ENCODE data around the gene ZBP1.

Gene ZBP1

GRCh38 chr20:57662456-57663240 is 42.4 kb upstream of the ZBP1 start:
- H3K27ac ChIP-seq: peak overlapping the region; percentile 56
- DNase-seq (ENCODE audit: low spot score): no peak
- TF ChIP-seq CTCF (conservative IDR thresholded peaks at IDR 0.05; ENCODE audit: low read depth): no peak
- ChIA-PET POLR2A (ENCODE audit: low non-redundant PET) (no interaction called here), CTCF (interaction anchor here (0.6 to 0.7 kb wide), 2 partner anchors 476 to 480 kb away, joined by 3 to 5 read pairs; no protein-coding TSS in a partner anchor)

DNA sequence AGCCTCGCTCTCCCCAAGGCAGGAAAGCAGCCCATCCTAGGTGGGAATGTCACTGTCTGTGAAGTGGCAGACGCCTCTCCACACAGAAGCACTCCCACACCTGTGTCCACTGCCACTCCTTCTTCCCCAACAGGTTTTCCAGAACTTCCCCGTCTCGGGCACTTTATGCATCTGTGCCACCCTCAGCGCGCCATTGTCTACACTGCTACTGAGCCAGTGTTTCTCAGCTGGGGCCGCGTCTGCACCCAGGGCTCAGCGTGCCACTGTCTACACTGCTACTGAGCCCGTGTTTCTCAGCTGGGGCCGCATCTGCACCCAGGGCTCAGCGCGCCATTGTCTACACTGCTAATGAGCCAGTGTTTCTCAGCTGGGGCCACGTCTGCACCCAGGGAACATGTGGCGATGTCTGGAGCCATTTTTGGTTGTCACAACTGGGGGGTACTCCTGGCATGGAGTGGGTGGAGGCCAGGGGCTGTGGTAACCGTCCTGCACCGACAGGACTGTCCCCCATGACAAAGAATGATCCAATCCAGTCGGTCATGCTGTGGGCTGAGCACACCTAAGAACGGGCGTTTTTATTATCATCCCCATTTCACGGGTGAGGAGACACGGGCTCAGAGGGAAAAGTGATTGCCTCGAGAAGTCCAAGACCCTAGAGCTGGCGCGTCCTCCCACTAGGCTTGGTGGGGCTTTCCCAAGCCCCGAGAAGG is 41.7 kb upstream of the ZBP1 start:
- POLR2A ChIA-PET (ENCODE audit: low non-redundant PET): no interaction called here
- CTCF ChIA-PET: interaction anchor here (0.6 to 0.7 kb wide), 2 partner anchors 477 to 481 kb away, joined by 3 to 5 read pairs; no protein-coding TSS in a partner anchor
- peak overlapping the region; percentile 56 for H3K27ac ChIP-seq
- TF ChIP-seq CTCF (conservative IDR thresholded peaks at IDR 0.05; ENCODE audit: low read depth): no peak
- DNase-seq (ENCODE audit: low spot score): no peak

DNA sequence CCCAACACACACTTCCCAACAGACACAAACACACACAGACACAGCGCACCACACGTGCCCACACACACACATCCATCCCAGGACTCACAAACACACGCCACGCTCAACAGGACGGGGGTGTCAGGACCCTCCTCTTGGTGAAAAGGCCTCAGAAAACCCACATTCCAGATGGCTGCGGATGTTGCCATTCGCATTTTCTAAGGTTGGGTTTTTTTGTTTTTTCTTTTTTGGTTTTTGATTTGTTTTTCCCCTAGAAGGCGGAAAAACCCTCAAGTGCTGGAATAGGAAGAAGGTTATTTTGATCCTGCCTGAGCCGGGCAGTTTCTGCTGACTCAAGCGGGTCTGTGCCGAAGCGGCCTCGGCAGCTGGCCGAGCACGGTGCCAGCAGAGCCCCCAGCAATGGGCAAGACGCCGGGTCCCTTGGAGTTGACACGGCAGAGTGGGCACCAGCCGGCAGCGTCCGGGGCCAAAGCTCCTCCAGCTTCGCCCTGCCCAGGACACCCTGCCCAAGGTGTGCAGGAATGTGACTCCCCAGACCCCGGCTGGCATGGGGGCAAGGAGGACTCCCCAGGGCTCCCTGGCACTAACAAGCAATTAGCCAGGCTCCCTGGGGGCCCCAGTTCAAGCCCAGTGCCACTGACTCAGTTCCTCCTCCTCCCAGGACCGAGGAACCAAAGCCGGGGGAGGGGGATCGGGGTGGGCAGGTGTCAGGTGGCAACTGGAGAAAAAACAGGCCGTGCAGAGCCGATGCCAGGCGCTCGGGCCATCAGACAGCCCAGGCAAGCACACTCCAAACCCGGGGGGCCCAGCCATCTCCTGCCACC is 40.9 kb upstream of the ZBP1 start:
- CTCF ChIA-PET: no interaction called here
- TF ChIP-seq CTCF (conservative IDR thresholded peaks at IDR 0.05; ENCODE audit: low read depth): no peak
- POLR2A ChIA-PET (ENCODE audit: low non-redundant PET): no interaction called here
- no peak for DNase-seq (ENCODE audit: low spot score)
- H3K27ac ChIP-seq: peak overlapping the region; percentile 56

DNA sequence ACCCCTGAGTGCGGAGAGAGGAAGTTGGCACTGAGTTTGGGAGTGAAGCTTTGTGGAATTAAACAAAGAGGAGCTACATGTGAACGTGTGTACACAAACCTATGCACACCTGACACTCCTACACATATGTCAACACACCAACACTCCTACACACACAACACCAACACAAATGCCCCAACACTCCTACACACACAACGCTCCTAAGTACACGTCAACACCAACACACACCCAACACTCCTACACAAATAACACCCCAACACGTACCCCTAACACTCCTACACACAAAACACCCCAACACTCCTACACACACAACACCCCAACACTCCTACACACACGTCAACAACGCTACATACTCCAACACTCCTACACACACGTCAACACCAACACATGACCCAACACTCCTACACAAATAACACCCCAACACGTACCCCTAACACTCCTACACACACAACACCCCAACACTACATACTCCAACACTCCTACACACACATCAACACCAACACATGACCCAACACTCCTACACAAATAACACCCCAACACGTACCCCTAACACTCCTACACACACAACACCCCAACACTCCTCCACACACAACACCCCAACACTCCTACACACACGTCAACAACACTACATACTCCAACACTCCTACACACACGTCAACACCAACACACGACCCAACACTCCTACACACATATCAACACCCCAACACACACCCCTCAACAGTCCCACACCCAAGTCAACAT is 40.1 kb upstream of the ZBP1 start:
- peak overlapping the region; percentile 83 for H3K27ac ChIP-seq
- no peak for DNase-seq (ENCODE audit: low spot score)
- ChIA-PET POLR2A (ENCODE audit: low non-redundant PET) (no interaction called here), CTCF (interaction anchor here (0.8 kb wide), 1 partner anchor 38 kb away, joined by 5 read pairs; no protein-coding TSS in a partner anchor)
- TF ChIP-seq CTCF (conservative IDR thresholded peaks at IDR 0.05; ENCODE audit: low read depth): no peak

GRCh38 chr20:57659517-57660180 is 39.4 kb upstream of the ZBP1 start:
- CTCF ChIA-PET: interaction anchor here (0.8 to 2.3 kb wide), 2 partner anchors 34 to 37 kb away, joined by 5 to 9 read pairs; no protein-coding TSS in a partner anchor

More at GRCh38 chr20:57659517-57660180, 39.4 kb upstream of the ZBP1 start:
- no peak for DNase-seq (ENCODE audit: low spot score)
- peak overlapping the region; percentile 83 for H3K27ac ChIP-seq
- POLR2A ChIA-PET (ENCODE audit: low non-redundant PET): no interaction called here
- no peak for TF ChIP-seq CTCF (conservative IDR thresholded peaks at IDR 0.05; ENCODE audit: low read depth)
